GM21360 (cell line): ENCODE results near the gene DIS3L2.

Source experiments
- ATAC-seq: cut with Tn5 transposase; IDR thresholded peaks from one replicate; pipeline ENCODE4 v1.9.1; 2021; ENCODE audit warnings: mild to moderate bottlenecking, moderate library complexity; ENCODE audit not compliant: unreplicated experiment

Gene DIS3L2

DNA sequence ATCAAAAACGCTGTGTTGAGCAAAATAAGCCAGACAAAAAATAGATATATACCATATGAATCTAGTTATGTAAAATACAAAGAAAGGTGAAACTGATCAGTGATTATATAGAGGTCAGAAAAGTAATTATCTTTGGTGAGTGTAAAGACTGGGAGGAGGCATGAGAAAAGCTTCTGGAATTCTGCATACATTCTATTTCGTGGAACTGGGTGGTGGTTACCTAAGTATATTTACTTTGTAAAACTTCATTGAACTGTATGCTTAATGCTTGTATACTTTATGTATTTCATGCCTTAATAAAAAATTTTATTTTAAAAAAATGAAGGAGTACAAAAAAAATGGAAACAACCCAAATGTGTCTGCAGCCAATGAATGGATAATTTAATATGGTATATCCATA, 263.9 kb downstream of the DIS3L2 start:
- no peak for ATAC-seq

DNA sequence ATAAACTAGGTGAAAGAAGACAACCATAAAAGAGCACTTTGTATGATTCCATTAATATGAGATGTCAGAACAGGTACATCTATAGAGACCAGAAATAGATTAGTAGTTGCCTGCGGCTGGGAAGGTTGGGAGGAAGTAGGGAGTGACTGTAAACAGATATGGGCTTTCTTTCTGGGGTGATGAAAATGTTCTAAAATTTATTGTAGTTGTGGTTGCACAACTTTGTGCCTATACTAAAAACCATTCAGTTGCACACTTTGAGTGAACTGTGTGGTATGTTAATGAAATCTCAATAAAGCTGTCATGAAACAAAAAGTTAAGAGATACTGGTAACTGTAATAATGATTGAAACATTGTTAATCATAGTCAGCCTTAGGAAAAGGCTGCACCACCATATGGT, 264.4 kb downstream of the DIS3L2 start:
- ATAC-seq, result no peak

DNA sequence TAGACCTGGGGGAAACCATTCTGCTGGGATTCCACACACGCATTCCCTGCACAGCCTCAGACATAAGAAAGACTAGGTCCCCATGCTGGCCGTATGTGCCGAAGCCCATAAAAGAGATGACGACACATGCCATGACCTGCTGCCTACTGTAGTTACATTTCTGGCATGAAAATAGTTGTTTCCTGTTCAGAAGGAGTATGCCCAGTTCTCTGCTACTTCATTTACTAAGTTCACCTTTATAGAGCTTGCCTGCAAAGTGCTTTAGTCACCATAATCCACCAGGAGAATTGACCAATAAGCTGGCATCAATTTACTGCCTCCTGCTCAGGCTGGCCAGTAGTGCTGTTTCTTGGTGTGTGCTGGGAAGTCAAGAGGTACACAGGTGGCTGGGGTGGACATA, 266.8 kb downstream of the DIS3L2 start:
- no peak for ATAC-seq

DNA sequence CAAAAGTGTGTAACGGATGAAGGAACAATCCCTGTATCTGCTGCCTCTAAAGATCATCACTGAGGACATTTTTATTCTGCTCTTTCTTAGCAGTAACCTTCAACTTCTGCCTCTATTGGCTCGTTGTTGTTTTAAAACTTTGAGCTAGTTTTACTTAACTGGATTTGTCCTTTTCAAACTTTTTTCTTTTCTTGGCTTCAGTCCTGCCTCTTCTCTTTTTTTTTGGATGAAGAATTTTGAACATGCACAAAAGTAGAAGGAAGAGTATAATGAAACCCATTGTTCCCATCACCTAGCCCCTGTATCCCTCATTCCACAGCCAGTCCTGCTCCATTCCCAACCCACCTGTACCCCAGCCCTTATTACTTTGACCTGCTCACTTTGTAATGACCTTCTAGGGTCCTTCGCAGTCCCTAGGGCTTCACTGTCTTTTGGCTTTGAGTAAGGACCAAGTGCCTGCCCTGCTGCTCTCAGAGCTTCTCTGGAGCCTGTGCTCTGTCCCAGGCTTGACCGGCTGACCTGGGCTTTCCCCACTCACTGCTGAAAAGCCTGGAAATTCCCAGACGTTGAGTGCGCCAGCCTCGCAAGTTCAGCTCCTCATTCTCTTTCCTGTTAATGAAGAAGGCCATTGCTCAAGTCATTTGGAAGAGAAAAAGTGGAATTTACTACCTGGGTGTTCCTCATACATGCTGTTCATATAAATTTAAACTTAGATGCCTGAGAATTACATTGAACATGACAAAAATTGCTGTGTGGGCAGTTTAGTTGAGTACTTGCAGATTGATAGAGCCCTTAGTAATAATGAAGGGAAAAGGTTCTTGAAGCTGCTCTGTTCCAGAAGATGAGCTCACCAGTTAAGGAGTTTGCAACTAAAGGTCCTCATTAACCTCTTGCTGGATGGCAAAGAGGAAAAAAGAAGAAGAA, 267.7 kb downstream of the DIS3L2 start:
- no peak for ATAC-seq

DNA sequence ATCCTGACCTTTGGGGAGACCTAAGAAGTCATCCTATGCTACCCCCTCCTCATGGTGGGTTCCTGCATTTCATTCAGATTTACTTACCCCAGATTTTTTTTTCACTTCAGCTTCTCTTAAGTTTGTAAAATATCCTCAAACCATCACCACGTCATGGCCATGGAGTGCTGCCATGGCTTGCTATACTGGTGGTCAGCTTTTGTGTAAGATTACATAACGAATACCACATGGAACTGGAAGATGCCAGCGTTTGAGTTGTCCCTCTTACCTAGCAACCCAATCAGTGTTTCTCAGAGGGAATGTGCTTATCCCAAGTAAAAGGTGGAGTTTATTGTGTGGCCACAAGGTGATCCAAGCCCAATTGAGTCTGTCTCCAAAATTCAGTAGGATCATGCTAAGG, 268.4 kb downstream of the DIS3L2 start:
- ATAC-seq, result no peak

DNA sequence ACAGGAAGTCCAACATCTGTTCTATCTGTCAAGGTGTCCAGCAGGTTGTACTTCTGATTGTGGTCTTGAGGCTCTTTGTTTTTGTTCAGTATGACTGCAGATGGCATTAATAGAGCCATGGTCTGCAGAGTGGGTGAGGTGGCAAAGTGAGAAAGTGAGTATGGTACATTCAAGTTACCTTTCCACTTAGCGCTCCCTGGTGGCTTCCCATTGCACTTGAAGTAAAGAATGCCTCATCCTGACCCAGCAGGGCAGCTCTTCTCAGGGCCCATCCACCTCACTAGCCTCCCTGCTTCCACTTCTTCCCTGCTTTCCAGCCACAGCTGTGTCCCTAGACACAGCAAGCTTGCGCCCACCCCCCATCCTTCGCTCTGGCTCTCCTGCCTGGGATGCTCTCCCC, 269.0 kb downstream of the DIS3L2 start:
- no peak for ATAC-seq

DNA sequence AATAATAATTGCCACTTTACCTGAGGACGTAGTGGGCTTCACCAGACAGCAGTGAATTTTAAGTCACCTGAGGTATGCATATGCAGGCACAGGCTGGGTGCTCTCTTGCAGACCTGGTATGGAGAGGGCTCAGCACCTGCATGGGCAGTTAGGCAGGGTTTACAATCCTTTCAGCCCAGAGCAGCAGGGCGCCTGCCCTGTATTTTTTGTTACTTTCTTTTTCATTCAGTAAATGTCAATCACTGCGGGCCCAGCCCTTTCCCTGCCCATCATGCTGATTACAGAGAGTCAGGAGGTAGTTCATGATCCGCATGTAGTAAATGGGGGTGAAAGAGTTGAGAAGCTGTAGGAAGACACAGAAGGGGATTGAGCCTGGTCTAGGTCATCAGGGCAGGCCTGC, 270.0 kb downstream of the DIS3L2 start:
- ATAC-seq, result no peak

DNA sequence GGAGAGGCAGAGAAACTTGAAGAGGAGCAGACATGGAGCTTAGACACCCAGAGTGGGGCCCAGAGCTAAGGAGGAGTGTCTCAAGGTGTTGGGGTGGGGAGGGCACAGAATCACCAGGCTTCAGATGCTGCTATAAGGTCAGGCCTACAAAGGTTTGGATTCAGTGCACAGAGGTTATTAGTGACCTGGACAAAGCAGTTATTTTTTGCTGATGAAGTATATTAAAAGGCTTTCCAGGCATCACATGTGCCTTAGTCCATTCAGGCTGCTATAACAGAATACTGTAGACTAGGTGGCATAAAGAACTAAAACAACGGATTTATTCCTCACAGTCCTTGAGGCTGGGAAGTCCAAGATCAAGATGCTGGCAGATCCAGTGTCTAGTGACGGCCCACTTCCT, 271.4 kb downstream of the DIS3L2 start:
- no peak for ATAC-seq

DNA sequence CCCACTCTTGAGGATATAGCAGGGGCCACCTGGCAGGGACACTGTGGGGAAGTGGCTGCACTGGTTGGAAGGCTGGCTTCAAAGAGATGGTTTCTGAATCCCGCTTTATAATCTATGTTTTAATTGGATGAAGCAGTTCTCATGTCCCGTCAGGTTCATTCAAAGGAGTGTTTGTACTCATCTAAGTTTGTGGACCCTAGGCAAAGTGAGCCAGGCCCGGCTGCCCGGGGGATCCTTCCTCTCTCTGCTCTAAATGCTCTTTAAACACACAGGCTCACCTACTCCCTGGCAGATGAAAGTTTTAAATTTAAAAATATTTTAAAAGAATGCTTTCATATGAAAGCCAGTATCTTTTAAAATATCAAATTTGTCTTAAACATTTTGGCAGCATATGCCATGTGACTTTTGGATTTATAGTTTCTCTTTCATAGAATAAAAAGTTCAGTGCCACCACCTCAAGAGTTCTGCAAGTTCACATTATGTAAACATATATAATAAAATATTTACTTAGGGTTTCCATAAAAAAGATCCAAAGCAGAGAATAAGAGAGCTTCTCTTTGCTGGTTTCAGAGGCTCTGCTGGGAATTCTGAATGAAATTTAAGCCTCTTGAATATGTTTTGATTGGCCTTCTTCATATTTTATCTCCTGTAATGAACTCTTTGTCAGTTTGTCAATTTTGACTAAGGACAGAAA, 273.6 kb downstream of the DIS3L2 start:
- ATAC-seq, result no peak

DNA sequence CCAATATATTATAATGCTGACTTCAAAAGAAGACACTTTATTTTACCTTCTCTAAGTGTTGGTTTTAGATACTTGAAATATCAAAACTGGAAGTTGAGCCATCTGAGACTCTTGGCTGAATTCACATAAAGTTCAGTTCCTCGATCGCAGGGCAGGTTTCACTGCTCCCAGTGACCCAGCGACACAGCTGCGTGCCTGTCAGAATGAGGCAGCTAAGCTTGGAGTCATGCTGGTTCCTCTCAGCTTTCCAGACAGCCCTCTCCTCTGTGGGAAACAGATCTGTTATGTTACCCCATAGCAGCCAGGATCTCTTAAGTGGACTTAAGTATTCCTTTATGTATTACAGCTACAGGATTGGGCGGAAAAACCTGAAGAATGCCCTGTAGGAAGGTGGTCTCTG, 274.2 kb downstream of the DIS3L2 start:
- ATAC-seq, result peak; percentile 20

DNA sequence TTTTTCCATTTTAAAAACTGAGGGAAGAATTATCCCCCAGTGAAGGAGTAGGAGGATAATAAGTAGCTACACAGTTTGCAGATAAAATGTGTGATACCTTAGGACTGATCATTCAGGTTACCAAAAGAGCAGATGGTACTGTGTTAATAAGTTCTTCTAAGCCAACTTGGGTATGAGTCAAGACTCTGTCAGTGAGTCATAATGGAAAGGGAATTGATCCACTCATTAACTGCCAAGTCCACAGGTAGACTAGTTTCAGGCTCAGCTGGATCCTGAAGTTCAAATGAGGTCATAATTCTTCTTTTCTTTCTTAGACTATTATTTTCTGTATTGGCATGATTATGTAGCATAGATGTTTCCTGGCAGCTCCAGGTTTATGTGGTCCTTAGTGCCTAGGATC, 274.7 kb downstream of the DIS3L2 start:
- peak; percentile 66 for ATAC-seq

DNA sequence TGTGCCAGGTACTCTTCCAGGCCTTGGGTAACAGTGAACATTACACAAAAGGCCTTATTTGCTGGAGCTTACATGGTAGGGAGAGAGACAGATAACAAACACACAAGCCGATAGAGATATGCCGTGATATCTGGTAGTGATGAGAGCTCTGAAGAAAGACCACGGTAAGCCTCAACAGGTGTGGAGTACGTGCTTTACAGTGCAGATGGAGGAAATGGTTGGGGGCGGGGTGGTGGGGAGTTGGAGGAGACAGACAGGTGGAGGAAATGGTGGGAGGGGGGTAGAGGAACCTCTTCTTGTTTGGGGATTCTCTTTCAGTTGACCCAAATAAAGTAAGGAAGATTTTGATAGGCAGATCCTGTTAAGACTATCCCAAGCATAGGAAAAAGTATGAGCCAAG, 276.0 kb downstream of the DIS3L2 start:
- ATAC-seq, result no peak

DNA sequence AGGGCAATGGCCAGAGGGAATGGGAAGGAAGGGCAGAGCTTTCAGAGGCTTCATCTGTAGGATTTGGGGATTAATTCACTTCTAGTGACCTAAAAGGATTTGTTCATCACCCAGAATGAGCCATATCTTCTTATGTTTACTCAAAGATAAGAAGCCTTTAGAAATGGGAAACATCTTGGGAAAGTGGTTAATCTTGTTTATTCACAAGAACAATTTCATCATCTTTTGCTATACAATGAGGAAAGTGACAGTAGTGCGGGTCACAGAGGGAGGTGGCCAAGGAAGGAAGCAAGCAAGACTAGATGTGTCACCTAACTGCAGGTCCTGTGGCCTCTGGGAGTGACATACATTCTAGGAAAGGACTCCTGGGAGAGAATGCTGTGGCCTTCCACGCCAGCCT, 276.6 kb downstream of the DIS3L2 start:
- ATAC-seq, result no peak

DNA sequence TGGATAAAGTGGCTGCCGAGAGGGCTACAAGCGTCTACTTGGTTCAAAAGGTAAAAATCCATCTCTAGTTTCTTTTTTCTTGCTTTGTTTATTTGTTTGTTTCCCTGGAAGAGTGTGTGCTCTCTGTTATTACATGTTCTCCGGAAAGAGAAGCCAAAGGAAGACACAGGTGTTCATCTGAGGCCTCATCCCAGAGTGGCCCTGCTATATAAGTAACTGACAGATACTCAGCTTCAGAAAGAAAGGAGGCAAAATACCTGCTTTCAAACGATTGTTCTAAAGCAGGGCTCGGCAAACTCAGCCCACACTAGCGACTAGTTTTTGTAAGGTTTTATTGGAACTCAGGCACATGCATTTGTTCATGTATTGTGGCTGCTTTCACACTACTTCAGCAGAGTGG, 277.1 kb downstream of the DIS3L2 start:
- no peak for ATAC-seq

DNA sequence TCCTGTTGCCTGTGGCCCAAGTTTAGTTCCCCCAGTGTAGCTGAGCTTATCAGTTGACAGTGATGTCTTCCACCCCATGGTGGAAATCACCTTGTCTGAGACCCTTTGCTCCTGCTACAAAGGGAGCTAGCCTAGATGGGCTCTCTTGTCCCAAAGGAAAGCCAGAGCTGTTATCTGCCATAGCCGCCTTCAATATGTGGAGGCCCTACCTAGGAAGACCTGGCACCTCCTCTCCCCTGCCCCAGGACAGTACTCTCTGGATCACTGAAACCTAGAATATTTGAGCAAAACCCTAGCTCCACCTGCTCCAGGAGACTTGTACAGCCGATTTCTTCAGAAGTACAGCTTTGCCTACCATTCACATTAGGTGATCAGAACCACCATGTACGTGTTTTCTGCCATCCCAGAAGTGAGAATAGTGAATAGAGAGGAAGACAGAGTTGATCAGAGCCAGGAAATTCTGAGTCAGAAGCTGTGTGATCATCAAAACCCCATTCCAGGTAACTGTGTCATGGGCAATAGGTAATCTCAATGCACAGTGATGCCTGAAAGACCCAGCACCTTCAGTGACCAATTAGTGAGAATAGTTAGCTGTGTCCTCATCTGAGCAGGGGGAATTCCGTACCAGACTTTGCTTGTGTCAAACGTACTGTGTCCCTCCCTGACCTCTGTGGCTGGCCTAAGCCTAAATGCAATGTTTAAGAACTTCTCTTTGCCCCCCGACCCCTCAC, 278.6 kb downstream of the DIS3L2 start:
- no peak for ATAC-seq

DNA sequence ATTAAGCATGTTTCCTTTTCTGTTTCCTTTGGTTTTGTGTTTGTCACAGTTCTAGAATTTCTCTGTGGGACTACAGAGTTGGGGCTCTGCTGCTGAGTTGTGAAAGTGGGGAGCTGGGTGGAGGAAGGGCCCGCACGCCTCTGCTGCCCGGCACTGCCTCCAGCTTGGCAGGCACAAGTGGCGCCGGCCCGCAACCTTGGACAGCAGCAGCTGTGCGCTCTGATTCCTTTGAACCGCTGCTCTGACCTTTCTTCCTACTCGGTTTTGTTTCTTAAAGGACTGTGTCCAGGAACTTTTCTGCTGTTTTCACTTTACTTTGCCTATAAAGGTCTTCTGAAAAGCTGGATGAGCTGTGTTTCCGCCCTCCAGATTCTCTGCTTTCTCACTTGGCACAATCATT, 279.4 kb downstream of the DIS3L2 start:
- no peak for ATAC-seq

DNA sequence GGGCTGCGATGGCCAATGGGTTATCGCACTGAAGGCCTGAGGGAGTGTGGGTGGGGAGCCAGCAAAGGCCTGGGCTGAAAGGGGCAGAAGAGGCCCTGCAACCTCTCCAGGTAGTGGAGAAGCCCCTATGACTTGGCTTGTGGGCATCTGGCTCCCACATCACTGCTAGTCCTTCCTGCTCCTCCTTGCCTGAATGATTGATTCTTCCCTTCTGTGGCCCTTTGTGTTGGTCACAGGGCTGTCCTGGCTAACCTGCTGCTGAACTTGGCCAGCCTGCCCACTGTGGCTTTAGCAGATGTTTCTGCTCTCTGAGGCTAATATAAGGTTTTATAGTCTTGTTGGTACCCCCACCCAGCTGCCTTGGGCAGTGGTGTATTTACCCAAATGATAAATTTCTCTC, 280.8 kb downstream of the DIS3L2 start:
- no peak for ATAC-seq

DNA sequence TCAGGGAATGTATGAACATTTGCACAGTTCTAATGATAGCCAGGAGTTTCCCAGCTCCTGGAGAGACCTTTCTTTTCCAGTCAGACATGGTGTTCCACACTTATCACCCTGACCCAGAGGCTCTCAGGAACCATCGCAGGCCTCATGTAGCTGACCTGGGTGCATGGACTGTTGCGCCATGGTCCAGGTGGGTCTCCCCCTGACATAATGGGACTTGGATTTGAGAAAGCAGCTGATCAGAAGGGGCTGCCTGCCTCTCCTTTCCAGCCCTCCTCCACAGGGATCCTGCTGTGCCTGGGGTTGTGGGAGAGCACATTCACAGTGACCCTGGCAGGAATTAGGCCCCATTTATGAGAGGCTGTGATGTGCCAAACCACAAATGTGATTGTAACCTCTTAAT, 283.6 kb downstream of the DIS3L2 start:
- no peak for ATAC-seq

DNA sequence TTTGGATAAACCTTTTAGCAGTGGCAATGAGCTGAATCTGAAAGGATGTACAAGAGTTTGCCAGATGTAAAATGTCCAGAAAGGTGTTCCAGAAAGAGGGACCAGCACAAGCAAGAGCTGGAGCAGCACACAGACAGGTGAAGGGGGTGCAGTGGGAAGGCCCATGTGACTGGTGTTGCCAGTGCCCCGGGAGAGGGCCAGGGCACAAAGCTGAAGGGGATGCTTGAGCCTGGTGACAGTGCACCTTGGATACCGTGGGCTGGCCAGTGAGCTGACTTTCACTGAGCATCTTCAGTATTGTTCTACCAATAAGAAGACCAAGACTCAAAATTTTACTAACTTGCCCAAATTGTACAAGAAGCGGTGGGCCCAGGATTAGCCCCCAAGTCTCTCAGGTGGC, 284.7 kb downstream of the DIS3L2 start:
- ATAC-seq, result no peak

DNA sequence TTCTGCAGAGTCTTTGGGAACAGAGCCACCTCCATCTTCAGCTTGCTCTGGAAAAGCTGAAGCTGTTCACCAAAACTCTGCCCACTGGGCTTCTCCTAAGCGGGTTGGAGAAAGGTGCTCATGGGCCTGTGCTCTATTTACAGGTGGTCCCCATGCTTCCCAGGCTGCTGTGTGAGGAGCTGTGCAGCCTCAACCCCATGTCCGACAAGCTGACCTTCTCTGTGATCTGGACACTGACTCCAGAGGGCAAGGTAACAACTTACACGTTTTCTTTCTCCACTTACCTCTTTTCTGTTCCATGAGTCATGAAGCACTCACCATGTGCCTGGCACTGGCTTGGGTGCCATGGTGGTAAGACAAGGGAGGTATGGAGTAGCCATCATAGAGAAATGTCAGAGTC, 287.6 kb downstream of the DIS3L2 start:
- no peak for ATAC-seq

DNA sequence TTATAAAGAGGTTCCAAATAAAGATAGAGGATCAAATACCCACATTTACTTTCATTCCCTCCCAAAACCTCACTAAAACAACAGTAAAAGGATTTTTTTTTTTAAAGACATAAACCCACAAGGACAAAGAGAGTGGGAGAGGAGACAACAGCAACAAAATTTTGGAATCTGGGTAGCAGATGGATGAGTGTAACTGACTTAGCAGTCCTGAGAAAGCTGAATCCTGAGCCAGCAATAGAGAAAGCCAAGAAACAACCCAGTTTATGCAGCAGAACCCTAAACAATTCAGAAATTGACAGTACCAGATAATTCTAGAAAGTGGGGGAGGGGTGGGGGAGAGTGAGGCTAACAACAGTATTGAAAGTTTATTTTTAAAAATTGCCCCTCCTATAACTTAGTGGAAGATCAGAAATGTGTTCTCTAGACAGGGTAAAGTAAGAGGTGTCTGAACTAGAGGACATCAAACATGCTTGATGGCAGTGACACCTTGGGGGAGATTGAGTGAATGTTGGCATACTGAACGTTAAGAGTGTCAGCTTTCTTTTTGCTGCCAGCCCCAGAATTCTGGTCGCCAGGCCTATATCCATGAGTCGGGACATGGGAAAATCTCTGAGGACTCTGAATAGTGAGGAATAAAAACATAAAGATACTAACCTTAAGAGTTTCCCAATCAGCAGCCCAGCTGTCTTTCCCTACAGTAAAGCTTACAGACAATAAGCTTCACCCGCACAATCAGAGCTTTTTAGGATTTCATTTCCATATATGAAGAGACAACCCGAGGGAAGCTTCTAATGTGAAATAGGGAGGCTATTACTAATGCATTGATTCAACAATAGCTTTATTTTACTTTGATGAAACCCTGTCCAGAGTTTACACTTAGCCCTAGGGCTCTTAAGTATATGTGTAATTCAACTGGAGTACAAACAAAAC, 289.0 kb downstream of the DIS3L2 start:
- no peak for ATAC-seq
